GM18498 (cell line): ENCODE data around the gene RASA2.
A peak's percentile ranks its signal among the peaks of the same experiment; 100 is the strongest.
"Not testable (repeated sequence)": the region's sequence is repeated elsewhere in the genome, so short reads cannot be mapped to it uniquely, and the experiment has no call there.

Source experiments
- ATAC-seq: cut with Tn5 transposase; IDR thresholded peaks from one replicate; pipeline ENCODE4 v1.9.1; 2021; ENCODE audit warnings: mild to moderate bottlenecking, moderate library complexity; ENCODE audit not compliant: unreplicated experiment

Gene RASA2

DNA sequence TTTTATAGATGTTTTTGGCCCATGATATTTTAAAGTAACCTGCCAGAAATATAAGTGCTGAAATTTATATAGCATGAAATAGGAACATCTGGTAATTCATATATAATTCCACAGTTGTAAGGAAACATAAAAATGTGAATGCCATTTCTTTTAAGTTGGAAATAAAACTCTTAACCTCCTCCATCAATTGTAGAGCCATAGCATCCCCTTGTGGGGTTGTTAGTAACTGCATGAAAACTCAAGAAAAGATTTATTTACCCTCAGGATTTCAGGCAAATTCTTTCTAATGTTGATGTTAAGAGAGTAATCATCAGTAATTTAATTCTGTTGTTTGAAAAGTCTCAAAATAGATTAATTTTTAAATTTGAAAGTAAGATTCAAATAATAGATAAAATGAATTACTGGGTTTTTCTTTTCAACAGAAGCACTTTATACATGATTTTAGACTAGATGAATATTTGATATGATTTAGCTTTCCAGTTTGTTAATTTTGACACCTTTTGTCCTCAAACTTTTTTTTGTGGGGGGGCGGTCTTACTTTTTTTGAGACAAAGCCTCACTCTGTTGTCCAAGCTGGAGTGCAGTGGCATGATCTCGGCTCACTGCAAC lies 74.7 kb downstream of the RASA2 start:
- ATAC-seq: no peak

DNA sequence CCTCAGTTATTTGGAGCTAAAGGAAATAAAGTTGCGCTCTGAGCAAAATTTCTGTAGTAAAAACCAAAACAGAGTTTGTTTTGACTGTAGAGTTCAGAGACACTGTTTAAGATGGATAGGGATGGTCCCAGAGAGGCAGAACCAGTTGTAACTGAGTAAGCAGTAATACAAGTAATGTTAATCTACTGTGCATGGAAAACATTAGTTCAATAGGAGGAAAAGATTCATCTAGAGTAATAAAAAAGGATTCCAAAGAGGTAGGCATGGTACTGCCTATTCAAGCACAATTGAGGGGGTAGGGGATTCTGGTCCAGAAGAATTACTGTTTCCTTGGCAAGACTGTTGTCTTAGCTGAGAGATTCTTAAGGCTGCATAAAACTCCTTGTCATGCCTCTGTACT lies 77.4 kb downstream of the RASA2 start:
- no peak for ATAC-seq

DNA sequence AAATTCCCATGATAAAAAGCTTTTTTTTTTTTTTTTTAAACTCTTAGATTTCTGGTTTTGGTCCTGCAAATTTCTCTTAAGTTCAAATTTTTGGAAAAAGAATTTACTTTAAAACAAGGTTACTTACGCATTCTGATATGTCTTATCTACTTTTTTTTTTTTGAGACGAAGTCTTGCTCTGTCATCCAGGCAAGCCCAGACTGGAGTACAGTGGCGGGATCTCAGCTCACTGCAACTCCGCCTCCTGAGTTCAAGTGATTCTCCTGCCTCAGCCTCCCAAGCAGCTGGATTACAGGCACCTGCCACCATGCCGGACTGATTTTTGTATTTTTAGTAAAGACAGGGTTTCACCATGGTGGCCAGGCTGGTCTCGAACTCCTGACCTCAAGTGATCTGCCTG lies 83.2 kb downstream of the RASA2 start:
- no peak for ATAC-seq

DNA sequence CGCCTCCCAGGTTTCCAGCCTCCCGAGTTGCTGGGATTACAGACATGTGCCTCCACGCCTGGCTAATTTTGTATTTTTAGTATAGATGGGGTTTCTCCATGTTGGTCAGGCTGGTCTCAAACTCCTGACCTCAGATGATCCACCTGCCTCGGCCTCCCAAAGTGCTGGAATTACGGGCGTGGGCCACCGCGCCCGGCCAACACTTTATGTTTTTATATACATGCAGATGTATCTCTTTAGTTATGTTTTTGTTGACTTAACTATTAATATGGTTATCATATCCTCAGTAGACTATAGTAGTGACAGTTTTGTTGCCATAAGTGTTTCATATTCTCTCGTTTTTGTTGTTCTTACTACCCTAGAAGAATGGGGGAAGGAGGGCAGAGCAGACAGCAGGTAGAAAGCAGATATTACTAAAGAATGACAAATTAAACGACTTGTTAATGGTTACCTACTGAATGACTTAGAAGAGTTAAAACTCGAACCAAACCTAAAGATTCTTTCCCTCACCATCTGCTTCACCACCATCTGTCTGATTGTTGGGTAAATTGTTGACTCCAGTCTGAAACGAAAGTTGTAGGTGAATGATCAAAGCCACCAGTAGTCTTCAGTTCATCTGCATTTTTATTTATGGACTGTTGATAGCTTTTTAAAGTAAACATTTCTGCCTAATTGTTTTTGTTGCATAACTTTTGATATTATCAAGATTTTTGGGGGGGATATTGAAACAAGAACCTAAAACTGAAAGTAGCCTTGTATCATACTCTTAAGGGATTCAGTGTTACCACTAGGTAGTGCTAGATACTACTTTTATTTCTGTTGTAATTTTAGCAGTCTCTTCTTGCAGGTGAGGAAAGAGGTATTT lies 89.3 kb downstream of the RASA2 start:
- ATAC-seq: peak; percentile 71

DNA sequence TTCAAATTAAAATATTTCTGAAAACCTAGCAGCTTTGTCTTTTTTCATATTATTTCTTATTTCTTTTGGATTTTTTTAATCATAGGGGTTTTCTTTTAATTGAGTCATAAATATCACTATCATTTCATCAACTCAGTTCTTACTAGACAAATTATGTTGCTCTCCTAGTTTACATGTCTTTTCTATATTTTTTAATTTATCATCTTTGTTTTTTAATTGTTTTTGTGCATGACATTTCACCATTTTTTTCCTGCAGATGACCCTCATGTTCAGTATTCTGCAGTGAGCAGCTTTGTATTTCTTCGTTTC lies 89.9 kb downstream of the RASA2 start:
- no peak for ATAC-seq

DNA sequence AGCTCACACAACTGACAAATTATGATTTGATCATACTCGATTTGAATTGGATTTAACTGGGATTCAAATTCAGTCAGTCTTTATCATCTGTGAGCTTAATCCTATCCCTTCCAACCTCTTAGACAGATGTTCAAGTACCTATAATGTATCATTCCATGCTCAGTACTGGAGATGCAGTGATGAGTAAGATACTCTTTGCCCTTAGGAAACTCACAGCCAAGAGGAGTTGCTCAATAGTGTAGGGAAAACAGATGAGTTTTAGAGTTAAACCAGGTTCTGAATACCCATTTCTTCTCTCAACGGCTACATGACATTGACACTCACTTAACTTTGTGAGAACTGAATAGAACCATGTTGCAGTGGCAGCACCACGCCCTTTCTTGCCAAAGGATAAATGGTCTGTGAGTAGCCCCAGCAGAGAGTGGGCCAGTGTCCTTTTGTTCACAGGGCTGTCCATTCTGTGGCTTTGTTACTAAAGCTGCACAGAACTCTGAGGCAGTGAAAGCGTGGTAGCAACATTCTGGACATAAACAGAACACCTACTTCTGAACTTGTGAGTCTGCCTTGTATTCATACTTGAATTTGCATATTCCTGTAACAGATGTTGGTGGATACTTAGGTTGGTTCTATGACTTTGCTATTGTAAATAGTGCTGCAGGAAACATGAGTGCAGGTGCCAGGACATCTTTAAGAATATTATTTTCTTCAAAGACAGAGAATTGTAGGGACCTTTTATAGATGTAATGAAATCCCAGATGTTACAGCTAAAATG lies 91.6 kb downstream of the RASA2 start:
- no peak for ATAC-seq

DNA sequence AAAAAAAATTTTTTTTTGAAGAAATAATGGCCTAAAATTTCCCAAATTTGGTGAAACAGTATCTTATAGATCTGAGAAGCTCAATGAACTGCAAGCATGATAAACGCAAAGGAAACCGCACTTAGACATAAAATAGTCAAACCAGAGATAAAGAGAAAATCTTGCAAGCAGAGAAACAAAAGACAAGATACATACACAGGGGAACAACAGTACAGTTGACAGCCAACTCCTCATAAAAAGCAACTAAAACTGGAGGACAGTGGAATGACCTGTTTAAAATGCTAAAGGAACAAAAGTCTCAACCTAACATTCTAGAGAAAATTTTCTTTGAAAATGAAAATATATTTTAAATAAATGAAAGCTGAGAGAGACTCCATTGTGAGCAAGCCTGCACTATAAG lies 107.5 kb downstream of the RASA2 start:
- ATAC-seq: no peak

DNA sequence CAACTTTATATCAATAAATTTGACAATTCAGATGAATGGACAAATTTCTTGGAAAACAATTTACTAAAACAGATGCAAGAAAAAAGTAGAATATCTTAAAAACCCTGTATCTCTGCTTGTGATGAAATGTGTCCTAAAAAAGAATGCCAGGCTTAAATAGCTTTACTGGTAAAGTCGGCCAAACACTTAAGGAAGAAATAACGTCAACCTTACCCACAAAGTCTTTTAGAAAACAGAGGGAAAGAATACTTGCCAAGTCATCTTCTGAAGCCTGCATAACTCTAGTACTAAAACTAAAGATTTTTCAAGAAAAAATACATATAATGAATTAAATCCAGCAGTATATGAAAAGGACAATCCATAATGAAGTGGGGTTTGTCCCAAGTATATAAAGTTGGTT lies 111.1 kb downstream of the RASA2 start:
- no peak for ATAC-seq

DNA sequence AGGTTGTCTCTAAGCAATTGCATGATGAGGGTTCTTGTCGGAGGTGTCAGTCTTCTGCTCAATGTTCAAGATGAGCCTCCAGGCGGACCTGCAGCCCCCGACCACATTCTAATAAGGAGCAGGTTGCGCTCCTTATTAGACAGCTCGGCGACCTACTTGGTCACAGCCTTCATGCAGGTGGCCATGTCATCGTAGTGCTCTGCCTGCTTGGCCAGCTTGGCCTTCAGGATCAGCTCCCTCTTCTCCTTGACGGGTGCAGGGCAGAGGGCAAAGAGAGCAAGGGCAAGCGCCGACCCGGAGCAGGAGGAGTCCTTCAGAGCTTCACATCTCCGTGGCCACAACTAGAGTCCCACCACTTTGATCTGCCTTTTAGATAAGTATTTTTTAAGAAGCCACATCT lies 113.5 kb downstream of the RASA2 start:
- no peak for ATAC-seq

DNA sequence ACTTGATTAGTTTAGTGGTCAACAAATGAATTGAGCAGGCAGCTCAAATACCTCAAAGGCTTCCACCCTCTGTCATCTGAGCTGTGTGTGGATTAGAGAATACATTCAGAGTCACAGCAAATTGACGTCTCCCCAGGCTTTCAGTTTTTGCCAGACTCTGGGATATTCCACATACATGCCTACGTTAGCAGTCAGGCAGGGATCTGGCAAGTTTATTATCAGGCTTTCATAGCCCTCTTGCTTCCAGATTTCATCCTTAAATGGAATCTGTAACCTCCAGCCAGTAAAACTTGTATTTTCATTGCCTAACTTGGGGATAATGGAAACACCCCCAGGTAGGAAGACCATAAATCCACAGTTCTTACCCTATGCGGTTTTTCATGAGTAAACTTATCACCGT lies 115.9 kb downstream of the RASA2 start:
- ATAC-seq: no peak

DNA sequence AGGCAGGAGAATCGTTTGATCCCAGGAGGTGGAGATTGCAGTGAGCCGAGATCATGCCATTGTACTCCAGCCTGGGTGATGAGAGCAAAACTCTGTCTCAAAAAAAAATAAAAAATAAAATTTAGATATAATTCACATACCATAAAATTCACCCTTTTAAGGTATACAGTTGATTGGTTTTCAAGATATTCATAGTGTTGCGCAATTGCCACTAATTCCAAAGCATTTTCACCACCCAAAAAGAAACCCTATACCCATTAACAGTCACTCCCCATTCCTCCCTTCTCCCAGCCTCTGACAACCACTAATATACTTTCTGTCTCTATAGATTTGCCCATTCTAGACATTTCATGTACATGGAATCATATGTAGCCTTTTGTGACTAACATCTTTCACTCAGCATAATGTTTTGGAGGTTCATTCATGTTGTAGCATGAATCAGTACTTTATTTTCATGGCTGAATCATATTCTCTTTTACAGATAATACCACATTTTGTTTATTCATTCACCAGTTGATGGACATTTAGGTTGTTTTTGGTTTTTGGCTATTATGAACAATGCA lies 116.7 kb downstream of the RASA2 start:
- no peak for ATAC-seq

DNA sequence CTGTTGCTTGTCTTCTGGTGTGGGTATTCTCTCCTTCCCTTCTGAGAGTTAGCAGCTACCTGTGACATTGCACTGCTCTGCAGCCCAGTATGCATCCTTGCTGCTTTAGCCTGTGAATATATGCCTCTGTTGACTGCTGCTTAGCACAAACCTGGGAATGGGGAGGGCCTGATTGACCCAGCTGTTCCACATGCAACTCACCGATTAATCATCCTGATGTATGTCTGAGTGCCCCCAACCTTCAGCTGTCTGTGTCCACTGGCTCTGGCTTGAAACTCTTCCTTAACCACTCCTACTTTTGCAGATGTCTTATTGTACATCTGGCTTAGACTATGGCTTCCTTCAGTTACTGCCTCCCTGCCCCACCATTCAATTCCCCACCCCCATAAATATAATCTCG lies 119.1 kb downstream of the RASA2 start:
- no peak for ATAC-seq

DNA sequence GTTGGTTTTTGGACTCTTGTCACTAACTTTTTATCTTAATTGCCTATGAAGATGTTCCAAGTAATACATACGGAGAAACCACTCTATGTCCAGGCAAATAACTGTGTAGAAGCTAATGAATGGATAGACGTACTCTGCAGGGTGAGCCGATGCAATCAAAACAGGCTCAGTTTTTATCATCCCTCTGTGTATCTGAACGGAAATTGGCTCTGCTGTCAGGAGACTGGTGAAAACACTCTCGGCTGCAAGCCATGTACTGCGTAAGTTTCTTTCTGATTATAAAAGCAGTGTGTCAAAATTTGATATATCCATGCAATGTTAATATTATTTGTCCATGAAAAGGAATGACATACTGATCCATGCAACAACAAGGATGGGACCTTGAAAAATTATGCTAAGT lies 121.6 kb downstream of the RASA2 start:
- no peak for ATAC-seq

DNA sequence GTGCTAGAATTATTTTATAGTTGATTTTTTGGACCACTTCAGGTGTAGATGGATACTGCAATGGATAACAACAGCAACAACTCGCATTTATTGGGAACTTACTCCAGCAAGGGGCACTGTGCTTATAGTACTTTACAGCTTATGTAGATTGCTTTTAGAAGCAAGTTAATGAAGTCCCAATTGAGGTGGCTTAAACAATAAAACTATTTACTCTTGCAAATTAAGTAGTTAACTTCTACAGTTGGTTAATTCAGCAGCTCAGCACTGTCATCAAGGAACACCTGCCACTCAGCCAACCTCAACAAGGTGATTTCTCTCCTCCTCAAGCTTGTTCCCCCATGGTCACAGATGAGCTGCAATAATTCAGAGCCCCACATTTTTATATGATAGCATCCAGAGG lies 124.1 kb downstream of the RASA2 start:
- no peak for ATAC-seq

DNA sequence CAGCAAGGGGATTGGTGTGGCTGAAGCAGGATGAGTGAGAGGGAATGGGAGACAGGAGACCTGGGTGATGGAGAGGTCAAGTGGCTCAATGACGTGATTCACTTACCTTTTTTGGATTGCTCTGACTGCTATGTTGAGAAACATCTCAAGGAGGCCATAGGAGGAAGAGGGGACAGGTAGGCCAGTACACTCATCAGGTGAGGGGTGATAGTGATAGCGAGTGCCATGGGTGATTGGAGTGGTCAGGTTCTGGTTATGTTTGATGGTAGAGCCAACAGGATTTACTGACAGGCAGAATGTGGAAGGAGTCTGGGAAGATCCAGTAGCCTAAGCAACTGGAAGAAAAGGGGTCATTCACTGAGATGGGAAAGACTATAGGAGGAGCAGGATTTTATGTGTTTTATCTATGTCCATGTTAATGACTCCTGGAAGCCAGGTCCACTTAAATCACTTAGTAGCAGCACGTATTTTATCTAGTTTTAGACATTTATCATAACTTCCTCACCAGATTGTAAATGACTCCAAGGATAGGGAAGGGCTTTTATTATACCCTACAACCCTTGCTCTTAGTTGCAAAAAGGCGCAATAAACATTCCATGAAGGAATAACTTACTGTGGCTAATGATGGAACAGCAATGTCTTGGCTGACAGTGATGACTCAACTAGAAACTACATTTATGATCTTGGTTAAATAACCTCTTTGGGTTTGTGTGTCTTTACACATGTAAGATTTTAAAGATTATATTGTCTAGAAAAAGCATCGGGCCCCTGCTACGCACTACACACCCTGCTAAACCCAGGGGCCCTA lies 131.5 kb downstream of the RASA2 start:
- ATAC-seq: no peak

DNA sequence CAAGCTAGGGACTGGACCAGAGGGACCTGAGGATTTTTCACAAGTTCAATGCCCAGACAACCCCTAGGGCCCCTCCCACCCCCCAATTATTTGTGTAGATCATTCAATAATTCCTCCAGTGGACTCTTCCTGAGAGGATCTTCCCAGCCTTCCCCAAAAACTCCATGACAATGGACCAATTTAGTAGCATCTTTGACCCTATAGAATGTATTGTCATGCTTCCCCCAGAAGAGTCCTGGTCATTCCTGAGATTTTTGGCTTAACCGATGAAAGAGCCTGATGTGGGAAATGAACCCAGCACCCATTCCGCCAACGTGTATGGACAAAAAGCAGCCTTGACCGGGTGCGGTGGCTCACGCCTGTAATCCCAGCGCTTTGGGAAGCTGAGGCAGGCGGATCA lies 132.1 kb downstream of the RASA2 start:
- ATAC-seq: no peak

DNA sequence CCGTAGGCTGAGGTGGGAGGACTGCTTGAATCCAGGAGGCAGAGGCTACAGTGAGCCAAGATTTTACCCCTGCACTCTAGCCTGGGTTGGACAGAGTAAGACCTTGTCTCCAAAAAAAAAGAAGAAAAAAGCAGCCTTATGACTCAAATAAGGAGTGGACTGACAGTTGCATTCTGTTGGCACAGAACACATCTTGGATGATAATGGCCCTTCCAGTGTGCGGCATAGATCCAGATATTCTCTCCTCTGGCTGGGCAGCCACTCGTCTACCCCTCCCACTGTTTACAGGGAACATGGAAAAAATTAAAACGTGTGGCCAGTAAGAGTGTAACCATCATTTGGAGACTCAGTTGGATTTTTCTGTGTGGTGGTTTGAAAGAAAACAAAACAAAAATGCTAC lies 132.6 kb downstream of the RASA2 start:
- ATAC-seq: no peak

DNA sequence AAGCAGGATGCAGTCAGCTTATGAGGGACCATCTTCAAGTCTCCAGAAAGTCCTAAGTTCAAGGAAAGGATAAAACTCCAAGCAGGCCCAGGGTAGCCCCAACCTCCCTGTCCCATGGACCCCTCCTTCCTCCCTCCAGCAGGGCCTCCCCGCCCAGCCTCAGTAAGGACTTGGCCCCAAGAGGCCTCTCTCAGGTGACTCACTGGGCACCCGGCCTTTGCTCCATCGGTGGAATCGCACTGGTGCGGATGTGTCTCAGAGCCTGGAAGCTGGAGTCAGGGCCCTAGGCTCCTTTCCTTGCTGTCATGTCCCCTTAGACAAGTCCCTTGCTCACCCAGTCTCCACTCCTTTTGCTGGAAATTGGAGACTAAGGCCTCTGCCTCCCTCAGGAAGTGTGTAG lies 136.9 kb downstream of the RASA2 start:
- no peak for ATAC-seq

DNA sequence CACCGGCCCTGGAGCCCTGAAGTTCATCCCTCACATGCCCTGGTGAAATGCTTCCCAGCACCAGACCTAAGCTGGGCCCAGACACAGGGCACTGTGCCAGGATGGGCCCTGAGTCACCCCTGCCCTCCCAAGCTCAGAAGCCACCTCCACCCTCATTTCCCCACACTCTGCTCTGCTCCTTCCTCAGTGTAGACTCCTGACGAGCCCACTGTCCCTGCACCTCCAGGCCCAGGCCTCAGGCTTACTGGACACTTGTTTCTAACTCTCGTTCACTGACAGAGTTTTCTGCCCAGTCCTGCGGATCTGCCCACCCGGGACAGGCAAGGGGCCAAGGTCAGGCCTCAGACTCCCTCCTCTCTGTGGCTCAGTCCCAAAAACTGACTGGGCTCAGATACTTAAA lies 138.7 kb downstream of the RASA2 start:
- no peak for ATAC-seq

DNA sequence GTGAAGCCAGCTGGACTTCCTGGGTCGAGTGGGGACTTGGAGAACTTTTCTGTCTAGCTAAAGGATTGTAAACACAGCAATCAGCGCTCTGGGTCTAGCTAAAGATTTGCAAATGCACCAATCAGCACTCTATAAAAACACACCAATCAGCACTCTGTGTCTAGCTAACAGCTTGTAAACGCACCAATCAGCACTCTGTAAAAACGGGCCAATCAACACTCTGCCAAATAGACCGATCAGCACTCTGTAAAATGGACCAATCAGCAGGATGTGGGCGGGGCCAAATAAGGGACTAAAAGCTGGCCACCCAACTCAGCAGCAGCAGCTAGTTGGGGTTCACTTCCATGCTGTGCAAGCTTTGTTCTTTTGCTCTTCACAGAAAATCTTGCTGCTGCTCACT lies 141.5 kb downstream of the RASA2 start:
- ATAC-seq: not testable (repeated sequence)

DNA sequence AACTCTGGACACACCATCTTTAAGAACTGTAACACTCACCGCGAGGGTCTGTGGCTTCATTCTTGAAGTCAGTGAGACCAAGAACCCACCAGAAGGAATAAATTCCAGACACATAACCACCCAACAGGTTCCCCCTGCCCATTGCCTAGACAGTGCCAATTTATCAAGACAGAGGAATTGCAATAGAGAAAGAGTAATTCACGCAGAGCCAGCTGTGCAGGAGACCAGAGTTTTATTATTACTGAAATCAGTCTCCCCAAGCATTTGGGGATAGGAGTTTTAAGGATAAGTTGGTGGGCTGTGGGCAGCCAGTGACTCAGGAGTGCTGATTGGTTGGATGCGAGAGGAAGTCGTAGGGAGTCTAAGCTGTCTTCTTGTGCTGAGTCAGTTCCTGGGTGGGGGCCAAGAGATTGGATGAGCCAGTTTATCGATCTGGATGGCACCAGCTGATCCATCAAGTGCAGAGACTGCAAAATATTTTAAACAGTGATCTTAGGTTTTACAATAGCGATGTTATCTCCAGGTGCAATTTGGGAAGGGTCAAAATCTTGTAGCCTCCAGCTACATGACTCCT lies 142.1 kb downstream of the RASA2 start:
- not testable (repeated sequence) for ATAC-seq
